Body of pancreas (tissue), 4 donors: ENCODE results near the gene PHTF1.

Experiments used
- POLR2A ChIP-seq, 3 donors: fragments of 450-650 bp; IDR thresholded peaks; one replicate each; pipeline ENCODE4 v1.6.1; 2016; ENCODE audit warnings: antibody characterized with exemption in 3 of 3, mild to moderate bottlenecking in 2 of 3
- TF ChIP-seq, protein P1 (sequence below), 7 experiments: fragments of 450-650 bp in 4 of 7; fragments of 200-600 bp in 3 of 7; sonication (generic) in 3 of 7; IDR thresholded peaks; one replicate each; pipeline ENCODE4 v1.5.1; 2016 to 2019; ENCODE audit warnings: antibody characterized with exemption in 7 of 7

DNA sequence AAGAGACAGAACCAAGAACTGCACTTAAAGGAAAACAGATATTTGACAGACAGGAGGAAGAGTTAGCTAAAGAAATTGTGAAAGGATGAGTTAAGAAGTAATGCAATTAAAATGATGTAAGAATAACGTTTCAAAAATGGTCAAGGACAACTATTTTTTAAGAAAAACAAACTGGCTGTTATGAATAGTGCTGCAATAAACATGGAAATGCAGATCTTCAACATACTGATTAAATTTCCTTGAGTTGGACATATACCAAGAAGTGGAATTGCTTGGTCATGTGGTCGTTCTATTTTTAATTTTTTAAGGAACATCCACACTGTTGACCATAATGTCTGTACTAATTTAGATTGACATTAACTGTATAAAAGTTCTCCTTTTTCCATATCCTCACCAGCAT is 23.1 kb upstream of the PHTF1 start:
- TF ChIP-seq POLR2A (IDR thresholded peaks at IDR 0.05): no peak
- TF ChIP-seq, protein P1, sequence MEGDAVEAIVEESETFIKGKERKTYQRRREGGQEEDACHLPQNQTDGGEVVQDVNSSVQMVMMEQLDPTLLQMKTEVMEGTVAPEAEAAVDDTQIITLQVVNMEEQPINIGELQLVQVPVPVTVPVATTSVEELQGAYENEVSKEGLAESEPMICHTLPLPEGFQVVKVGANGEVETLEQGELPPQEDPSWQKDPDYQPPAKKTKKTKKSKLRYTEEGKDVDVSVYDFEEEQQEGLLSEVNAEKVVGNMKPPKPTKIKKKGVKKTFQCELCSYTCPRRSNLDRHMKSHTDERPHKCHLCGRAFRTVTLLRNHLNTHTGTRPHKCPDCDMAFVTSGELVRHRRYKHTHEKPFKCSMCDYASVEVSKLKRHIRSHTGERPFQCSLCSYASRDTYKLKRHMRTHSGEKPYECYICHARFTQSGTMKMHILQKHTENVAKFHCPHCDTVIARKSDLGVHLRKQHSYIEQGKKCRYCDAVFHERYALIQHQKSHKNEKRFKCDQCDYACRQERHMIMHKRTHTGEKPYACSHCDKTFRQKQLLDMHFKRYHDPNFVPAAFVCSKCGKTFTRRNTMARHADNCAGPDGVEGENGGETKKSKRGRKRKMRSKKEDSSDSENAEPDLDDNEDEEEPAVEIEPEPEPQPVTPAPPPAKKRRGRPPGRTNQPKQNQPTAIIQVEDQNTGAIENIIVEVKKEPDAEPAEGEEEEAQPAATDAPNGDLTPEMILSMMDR (IDR thresholded peaks at IDR 0.05): no peak
